Progenitor cell of endocrine pancreas (in vitro differentiated cells): ENCODE results near the gene CRLF3. TPM values are rescaled to one million over a fixed set of nuclear protein-coding genes. Genes with fewer than 3 reads are reported as not detected.
"Not testable (repeated sequence)": the region's sequence is repeated elsewhere in the genome, so short reads cannot be mapped to it uniquely, and the experiment has no call there.

Experiments
- DNase-seq: peaks from one replicate; pipeline ENCODE4 v3.0.0; 2021; ENCODE audit warnings: low spot score; ENCODE audit not compliant: unreplicated experiment
- H3K27ac Mint-ChIP-seq: 2 replicates; pipeline ENCODE4 v1.8.0; 2021; ENCODE audit warnings: mild to moderate bottlenecking, moderate library complexity, mixed read lengths
- H3K27me3 Mint-ChIP-seq: 2 replicates; pipeline ENCODE4 v1.8.0; 2021; ENCODE audit warnings: mixed read lengths
- H3K36me3 Mint-ChIP-seq: 2 replicates; pipeline ENCODE4 v1.8.0; 2022; ENCODE audit warnings: mixed read lengths; ENCODE audit not compliant: insufficient read depth
- H3K4me1 Mint-ChIP-seq: 2 replicates; pipeline ENCODE4 v1.8.0; 2021; ENCODE audit warnings: low read depth, mixed read lengths
- H3K4me3 Mint-ChIP-seq: 2 replicates; pipeline ENCODE4 v1.8.0; 2021; ENCODE audit warnings: low read depth, mild to moderate bottlenecking, moderate library complexity, mixed read lengths
- H3K9me3 Mint-ChIP-seq: 2 replicates; pipeline ENCODE4 v1.8.0; 2021; ENCODE audit warnings: low read depth, mixed read lengths
- total RNA-seq: library from RNA; stranded (reverse); gene quantifications from 2 replicates; pipeline ENCODE4 v1.2.1, GENCODE V29; 2021
- TF ChIP-seq, protein P1 (sequence below): fragments of 200-600 bp; sonication (generic); IDR thresholded peaks from one replicate; pipeline ENCODE4 v1.5.0; 2021; ENCODE audit warnings: antibody characterized with exemption, mild to moderate bottlenecking; ENCODE audit not compliant: unreplicated experiment

CRLF3 gene
- total RNA-seq, 1 donor from 2014 or later = 11.3 TPM

DNA sequence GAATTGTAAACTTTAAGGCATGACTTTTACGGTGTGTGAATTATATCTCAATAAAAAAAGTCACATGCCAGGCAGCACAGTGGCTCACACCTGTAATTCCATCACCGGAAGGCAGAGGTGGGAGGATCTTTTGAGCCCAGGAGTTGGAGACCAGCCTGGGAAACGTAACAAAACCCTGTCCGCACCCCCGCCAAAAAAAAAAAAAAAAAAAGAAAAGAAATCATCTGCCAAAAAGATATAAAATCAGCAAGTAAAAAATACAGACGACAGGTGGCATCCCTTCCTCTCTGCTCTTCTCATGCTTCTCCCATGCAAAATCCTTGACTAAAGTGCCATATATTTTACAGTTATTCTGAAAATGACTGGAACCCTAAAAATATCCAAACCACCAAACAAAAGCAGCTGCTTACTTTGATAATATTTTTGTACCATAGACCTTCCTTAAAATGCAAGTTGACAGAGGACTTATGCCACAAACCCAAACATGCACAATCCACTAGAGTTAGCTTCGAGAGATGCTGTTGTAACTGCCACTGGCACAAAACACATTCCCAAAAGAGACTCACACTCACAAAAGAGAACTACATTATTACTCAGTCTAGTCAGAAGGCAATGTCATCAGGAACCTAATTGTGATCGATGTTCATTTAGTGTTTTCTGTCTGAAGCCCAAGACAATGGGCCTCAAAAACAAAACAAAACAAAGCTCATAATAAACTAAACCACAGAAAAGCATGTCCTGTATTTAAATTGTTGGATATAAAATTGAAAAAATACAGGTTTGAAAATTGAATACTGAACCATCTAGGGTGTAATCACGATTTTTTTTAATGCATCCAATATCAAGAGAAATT lies 2.4 kb downstream of the CRLF3 start:
- DNase-seq = no peak
- H3K4me1 Mint-ChIP-seq = peaks cover 16% of the 10 kb centered on the region
- TF ChIP-seq, protein P1, sequence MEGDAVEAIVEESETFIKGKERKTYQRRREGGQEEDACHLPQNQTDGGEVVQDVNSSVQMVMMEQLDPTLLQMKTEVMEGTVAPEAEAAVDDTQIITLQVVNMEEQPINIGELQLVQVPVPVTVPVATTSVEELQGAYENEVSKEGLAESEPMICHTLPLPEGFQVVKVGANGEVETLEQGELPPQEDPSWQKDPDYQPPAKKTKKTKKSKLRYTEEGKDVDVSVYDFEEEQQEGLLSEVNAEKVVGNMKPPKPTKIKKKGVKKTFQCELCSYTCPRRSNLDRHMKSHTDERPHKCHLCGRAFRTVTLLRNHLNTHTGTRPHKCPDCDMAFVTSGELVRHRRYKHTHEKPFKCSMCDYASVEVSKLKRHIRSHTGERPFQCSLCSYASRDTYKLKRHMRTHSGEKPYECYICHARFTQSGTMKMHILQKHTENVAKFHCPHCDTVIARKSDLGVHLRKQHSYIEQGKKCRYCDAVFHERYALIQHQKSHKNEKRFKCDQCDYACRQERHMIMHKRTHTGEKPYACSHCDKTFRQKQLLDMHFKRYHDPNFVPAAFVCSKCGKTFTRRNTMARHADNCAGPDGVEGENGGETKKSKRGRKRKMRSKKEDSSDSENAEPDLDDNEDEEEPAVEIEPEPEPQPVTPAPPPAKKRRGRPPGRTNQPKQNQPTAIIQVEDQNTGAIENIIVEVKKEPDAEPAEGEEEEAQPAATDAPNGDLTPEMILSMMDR = no peak
- H3K9me3 Mint-ChIP-seq = no peaks in the 10 kb centered on the region
- H3K36me3 Mint-ChIP-seq = no peaks in the 10 kb centered on the region
- no peak overlapping the region for H3K4me3 Mint-ChIP-seq
- H3K27me3 Mint-ChIP-seq = no peaks in the 10 kb centered on the region
- H3K27ac Mint-ChIP-seq = peak overlapping the region; percentile 1

DNA sequence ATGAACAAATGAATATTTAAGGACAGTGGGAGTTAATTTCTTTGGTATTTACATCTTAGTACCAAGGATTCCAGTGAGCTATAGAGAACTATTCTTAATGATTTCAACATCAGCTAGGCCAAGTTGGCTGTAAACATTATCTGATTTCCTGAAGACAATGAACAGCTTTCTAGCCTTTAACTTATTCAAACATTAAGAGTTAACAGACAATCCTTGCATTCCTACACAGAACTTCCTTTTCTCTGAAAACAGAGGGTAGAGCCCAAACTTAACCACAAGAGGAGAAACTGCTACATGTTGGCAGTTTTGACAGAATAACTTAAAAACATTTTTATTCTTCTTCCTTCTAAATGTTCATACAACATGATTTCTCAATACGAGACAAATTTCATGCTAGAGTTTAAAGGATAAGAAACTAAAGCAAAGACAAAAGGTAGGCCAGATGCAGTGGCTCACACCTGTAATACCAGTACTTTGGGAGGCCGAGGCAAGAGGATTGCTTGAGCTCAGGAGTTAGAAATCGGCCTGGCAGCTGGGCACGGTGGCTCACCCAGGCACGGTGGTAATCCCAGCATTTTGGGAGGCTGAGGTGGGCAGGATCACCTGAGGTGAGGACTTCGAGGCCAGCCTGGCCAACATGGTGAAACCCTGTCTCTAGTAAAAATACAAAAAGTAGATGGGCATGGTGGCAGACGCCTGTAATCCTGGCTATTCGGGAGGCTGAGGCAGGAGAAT lies 4.4 kb downstream of the CRLF3 start:
- Mint-ChIP-seq H3K9me3 (no peaks in the 10 kb centered on the region), H3K27me3 (no peaks in the 10 kb centered on the region), H3K27ac (peak overlapping the region; percentile 73), H3K4me3 (no peak overlapping the region), H3K36me3 (no peaks in the 10 kb centered on the region), H3K4me1 (peaks cover 16% of the 10 kb centered on the region)
- no peak for DNase-seq
- TF ChIP-seq, protein P1 = no peak

DNA sequence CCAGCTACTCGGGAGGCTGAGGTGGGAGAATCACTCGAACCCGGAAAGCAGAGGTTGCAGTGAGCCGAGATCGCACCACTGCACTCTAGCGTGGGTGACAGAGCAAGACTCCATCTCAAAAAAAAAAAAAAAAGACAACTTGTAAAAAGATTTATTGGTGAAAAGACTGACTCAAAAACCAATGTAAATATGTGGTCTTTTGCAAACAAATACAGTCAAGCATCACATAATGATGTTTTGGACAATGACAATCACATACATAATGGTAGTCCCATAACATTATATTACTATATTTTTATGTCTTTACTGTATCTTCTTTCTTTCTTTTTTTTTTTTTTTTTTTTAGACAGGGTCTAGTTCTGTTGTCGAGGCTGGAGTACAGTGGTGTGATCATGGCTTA lies 8.3 kb downstream of the CRLF3 start:
- Mint-ChIP-seq H3K4me1 (peaks cover 7% of the 10 kb centered on the region), H3K27me3 (no peaks in the 10 kb centered on the region), H3K27ac (no peak overlapping the region), H3K36me3 (no peaks in the 10 kb centered on the region), H3K9me3 (no peaks in the 10 kb centered on the region), H3K4me3 (no peak overlapping the region)
- TF ChIP-seq, protein P1 = no peak
- DNase-seq = no peak

DNA sequence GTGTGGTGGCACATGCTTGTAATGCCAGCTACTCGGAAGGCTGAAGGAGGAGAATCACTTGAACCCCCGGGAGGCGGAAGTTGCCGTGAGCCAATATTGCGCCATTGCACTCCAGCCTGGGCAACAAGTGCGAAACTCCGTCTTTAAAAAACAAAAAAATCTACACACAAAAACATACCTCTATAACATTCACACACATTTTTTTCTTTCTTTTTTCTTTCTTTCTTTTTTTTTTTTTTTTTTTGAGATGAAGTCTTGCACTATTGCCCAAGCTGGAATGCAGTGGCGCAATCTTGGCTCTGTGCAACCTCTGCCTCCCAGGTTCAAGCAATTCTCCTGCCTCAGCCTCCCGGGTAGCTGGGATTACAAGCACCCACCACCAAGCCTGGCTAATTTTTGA lies 9.6 kb downstream of the CRLF3 start:
- H3K4me1 Mint-ChIP-seq, DNase-seq, H3K4me3 Mint-ChIP-seq, H3K36me3 Mint-ChIP-seq, H3K27me3 Mint-ChIP-seq, H3K27ac Mint-ChIP-seq, H3K9me3 Mint-ChIP-seq: not testable (repeated sequence)

DNA sequence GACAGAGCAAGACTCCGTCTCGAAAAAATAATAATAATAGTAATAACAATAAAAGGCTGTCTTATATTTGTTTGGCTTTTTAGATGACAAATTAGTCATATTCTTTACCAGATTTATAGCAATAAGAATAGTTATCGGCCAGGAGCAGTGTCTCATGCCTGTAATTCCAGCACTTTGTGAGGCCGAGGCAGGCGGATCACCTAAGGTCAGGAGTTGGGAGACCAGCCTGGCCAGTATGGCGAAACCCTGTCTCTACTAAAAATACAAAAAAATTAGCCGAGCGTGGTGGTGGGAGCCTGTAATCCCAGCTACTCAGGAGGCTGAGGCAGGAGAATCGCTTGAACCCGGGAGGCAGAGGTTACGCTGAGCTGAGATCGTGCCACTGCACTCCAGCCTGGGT lies 10.3 kb downstream of the CRLF3 start:
- not testable (repeated sequence) for H3K4me3 Mint-ChIP-seq, H3K27ac Mint-ChIP-seq, H3K9me3 Mint-ChIP-seq, DNase-seq, H3K27me3 Mint-ChIP-seq, H3K4me1 Mint-ChIP-seq, H3K36me3 Mint-ChIP-seq

DNA sequence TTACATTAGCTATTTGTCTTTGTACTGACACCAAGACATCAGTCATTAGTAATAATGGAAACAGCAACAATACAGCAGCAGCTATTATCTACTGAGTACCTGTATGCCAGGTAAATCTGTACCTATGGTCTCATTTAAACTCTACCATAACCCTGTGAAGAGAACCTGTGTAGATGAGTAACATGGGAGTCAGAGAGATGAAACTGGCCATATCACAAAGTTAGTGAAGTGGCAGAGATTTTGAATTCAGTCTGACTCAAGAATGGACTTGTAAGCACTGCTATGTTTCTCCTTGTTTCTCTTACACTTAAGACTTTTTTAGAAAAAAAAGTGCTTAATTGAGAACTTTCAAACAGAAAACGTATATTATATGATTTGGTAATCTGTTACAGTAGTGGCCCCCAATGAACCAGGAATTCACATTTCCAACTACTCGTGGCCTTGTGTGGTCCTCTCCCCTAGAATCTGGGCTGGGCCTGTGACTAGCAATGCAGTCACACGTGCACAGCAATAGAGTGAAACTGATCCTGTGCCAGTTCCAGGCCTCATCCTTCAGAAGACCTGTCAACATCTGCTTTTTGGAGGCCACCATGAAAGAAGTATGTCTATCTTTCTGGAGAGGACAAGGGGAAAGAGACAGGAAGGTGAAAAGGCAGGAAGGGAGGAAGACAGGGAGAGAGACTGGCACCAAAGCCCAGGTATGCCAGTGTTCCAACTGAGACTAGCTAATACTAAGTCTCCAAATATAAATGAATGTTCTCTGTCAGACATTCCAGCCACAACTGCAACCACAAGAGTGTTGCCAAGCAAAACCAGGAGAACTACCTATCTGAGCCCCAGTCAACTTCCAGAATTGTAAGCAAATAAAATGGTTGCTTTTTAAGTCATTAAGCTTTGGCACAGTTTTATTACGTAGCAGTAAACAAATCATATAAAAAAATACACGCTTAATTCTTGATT lies 12.0 kb downstream of the CRLF3 start:
- H3K4me3 Mint-ChIP-seq = no peak overlapping the region
- TF ChIP-seq, protein P1 = no peak
- H3K4me1 Mint-ChIP-seq = no peaks in the 10 kb centered on the region
- H3K27me3 Mint-ChIP-seq = no peaks in the 10 kb centered on the region
- no peak overlapping the region for H3K27ac Mint-ChIP-seq
- DNase-seq = no peak
- no peaks in the 10 kb centered on the region for H3K9me3 Mint-ChIP-seq
- no peaks in the 10 kb centered on the region for H3K36me3 Mint-ChIP-seq
